ENCODE measurements around the gene MACROD2.

The MACROD2 gene

DNA sequence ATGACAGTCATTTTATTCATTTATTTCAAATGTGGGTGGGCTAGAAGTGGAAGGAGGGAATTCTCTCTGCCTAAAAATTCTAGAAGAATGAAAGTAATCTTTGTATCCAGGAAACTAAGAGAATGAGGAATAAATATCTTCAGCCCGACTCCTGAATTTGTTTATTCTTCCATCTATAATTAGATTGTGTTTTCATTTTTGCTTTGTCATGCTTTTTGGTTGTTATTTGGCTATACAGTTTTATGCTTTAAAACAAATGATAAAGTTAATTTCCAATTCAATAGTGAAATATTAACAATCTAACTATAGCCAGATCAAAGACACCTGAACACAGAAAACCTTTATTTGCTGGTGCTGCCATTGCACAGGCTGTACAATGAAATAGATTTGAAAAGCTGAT is 2056.7 kb downstream of the MACROD2 start:
- Histone ChIP-seq H3K27ac (no peak overlapping the region), H3K79me2 (no peaks in the 10 kb centered on the region), H3K27me3 (ENCODE audit: control insufficient read depth, insufficient read depth, low read length) (no peaks in the 10 kb centered on the region), H3K9ac (no peak overlapping the region), H2AFZ (no peak overlapping the region), H3K9me3 (ENCODE audit: control insufficient read depth, low read length) (no peaks in the 10 kb centered on the region), H3K4me3 (ENCODE audit: low read depth, low read length) (no peak overlapping the region), H3K4me2 (ENCODE audit: low read length) (no peak overlapping the region), H3K36me3 (ENCODE audit: control insufficient read depth, insufficient read depth, low read length) (no peaks in the 10 kb centered on the region), H3K4me1 (no peaks in the 10 kb centered on the region)
- TF ChIP-seq CTCF (IDR thresholded peaks at IDR 0.05): no peak

DNA sequence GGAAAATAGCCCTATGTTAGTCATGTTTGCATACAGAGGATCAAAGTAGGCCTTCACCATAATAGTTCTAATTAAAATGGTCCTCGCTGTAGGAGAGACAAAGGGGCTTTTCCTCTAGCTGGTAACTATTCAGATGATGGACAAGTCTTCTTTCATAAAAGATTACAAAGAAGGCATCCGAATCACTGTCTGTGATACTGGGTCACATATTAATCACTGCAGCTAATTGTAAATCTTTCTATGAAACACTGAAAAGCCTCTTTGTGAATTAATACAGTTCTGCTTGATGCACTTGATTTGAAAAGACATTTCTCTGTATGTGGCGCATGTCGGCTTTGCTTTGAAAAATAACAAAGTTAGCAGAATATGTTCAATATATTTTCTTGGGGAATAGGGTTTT is 2057.1 kb downstream of the MACROD2 start:
- Histone ChIP-seq H3K9me3 (ENCODE audit: control insufficient read depth, low read length) (no peaks in the 10 kb centered on the region), H3K27me3 (ENCODE audit: control insufficient read depth, insufficient read depth, low read length) (no peaks in the 10 kb centered on the region), H3K4me1 (no peaks in the 10 kb centered on the region), H3K4me3 (ENCODE audit: low read depth, low read length) (no peak overlapping the region), H3K9ac (no peak overlapping the region), H3K36me3 (ENCODE audit: control insufficient read depth, insufficient read depth, low read length) (no peaks in the 10 kb centered on the region), H3K79me2 (no peaks in the 10 kb centered on the region), H3K27ac (no peak overlapping the region), H2AFZ (no peak overlapping the region), H3K4me2 (ENCODE audit: low read length) (no peak overlapping the region)
- no peak for TF ChIP-seq CTCF (IDR thresholded peaks at IDR 0.05)

GRCh38 chr20:16054985-16055384 is 2059.7 kb downstream of the MACROD2 start:
- H3K4me3 ChIP-seq (ENCODE audit: low read depth, low read length): no peak overlapping the region
- H3K4me2 ChIP-seq (ENCODE audit: low read length): no peak overlapping the region
- no peaks in the 10 kb centered on the region for H3K36me3 ChIP-seq (ENCODE audit: control insufficient read depth, insufficient read depth, low read length)
- no peaks in the 10 kb centered on the region for H3K4me1 ChIP-seq
- H2AFZ ChIP-seq: no peak overlapping the region
- TF ChIP-seq CTCF (IDR thresholded peaks at IDR 0.05): no peak
- H3K9ac ChIP-seq: no peak overlapping the region
- no peak overlapping the region for H3K27ac ChIP-seq
- no peaks in the 10 kb centered on the region for H3K79me2 ChIP-seq
- H3K27me3 ChIP-seq (ENCODE audit: control insufficient read depth, insufficient read depth, low read length): no peaks in the 10 kb centered on the region
- H3K9me3 ChIP-seq (ENCODE audit: control insufficient read depth, low read length): no peaks in the 10 kb centered on the region

DNA sequence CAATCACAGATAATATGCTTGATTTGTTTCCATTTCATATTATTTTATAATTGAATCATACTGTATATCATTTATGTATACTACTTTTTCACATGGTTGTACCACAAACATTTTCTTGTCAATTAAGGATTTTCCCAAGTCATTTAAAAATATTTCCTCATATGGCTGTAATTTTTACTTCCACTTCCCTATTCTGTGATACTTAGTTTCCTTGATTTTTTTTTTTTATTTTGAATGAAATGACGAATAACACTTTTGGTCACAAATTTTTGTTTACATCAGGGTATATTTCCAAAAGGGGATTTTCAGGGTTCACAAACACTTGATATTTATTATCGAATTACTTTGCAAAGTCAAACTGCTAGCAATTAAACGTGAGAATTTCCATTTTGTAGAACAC is 2062.3 kb downstream of the MACROD2 start:
- no peak overlapping the region for H3K4me2 ChIP-seq (ENCODE audit: low read length)
- H2AFZ ChIP-seq: no peak overlapping the region
- H3K36me3 ChIP-seq (ENCODE audit: control insufficient read depth, insufficient read depth, low read length): no peaks in the 10 kb centered on the region
- H3K4me1 ChIP-seq: no peaks in the 10 kb centered on the region
- H3K27me3 ChIP-seq (ENCODE audit: control insufficient read depth, insufficient read depth, low read length): no peaks in the 10 kb centered on the region
- H3K9me3 ChIP-seq (ENCODE audit: control insufficient read depth, low read length): no peaks in the 10 kb centered on the region
- TF ChIP-seq CTCF (IDR thresholded peaks at IDR 0.05): no peak
- H3K9ac ChIP-seq: no peak overlapping the region
- H3K27ac ChIP-seq: no peak overlapping the region
- no peak overlapping the region for H3K4me3 ChIP-seq (ENCODE audit: low read depth, low read length)
- H3K79me2 ChIP-seq: no peaks in the 10 kb centered on the region

DNA sequence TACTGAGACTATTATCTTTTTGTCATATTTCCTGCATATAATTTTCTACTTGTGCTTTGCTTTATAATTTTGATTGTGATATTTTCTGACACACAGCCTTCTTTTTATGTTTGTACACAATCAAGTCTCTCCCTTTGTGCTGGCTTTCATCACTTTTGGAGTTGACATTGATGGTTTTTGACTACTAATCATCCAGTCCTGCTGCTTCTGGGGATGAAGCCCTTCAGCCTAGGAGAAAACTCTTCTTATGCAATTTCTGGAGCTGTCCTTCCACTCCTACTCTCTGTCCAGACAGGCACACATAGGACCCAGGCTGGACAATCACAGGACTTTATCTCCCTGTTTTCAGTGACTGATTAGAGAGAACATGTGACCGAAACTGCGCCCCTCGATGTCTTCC is 2063.0 kb downstream of the MACROD2 start:
- H3K9me3 ChIP-seq (ENCODE audit: control insufficient read depth, low read length): no peaks in the 10 kb centered on the region
- no peaks in the 10 kb centered on the region for H3K27me3 ChIP-seq (ENCODE audit: control insufficient read depth, insufficient read depth, low read length)
- H3K79me2 ChIP-seq: no peaks in the 10 kb centered on the region
- H3K9ac ChIP-seq: no peak overlapping the region
- no peak overlapping the region for H3K4me3 ChIP-seq (ENCODE audit: low read depth, low read length)
- H3K4me1 ChIP-seq: no peaks in the 10 kb centered on the region
- H3K4me2 ChIP-seq (ENCODE audit: low read length): no peak overlapping the region
- H3K36me3 ChIP-seq (ENCODE audit: control insufficient read depth, insufficient read depth, low read length): no peaks in the 10 kb centered on the region
- no peak overlapping the region for H2AFZ ChIP-seq
- no peak for TF ChIP-seq CTCF (IDR thresholded peaks at IDR 0.05)
- H3K27ac ChIP-seq: no peak overlapping the region

Measured in parathyroid adenoma (tissue), 2 donors.